Testis (tissue), 5 donors: ENCODE measurements around the gene RNASE3. TPM values are rescaled to one million over a fixed set of nuclear protein-coding genes. Genes with fewer than 3 reads are reported as not detected.
"Not testable (repeated sequence)": the region's sequence is repeated elsewhere in the genome, so short reads cannot be mapped to it uniquely, and the experiment has no call there.

ENCODE experiments used
- DNase-seq: peaks from one replicate; pipeline ENCODE4 v3.0.0-alpha.2; 2019
- H3K27ac ChIP-seq, 2 donors: fragments of 200-600 bp; sonication (generic); one replicate each; pipeline ENCODE4 v1.5.1; 2019
- H3K27me3 ChIP-seq: fragments of 200-600 bp; sonication (generic); one replicate; pipeline ENCODE4 v1.5.1; 2019
- H3K36me3 ChIP-seq: fragments of 200-600 bp; sonication (generic); one replicate; pipeline ENCODE4 v1.5.1; 2017; ENCODE audit warnings: low read depth; ENCODE audit errors: missing control alignments
- H3K4me1 ChIP-seq: fragments of 200-600 bp; sonication (generic); one replicate; pipeline ENCODE4 v1.5.1; 2019
- H3K4me3 ChIP-seq, 2 donors: fragments of 200-600 bp; sonication (generic); one replicate each; pipeline ENCODE4 v1.5.1; 2017 to 2019
- H3K9me3 ChIP-seq: fragments of 200-600 bp; sonication (generic); one replicate; pipeline ENCODE4 v1.5.1; 2017
- CTCF ChIP-seq, 3 experiments: fragments of 450-650 bp in 2 of 3; fragments of 200-600 bp in 1 of 3; sonication (generic) in 1 of 3; IDR thresholded peaks; one replicate each; pipeline ENCODE4 v1.5.1; 2016 to 2019; ENCODE audit warnings: antibody characterized with exemption in 3 of 3, mild to moderate bottlenecking in 2 of 3, moderate library complexity in 1 of 3
- POLR2A ChIP-seq: fragments of 450-650 bp; IDR thresholded peaks from one replicate; pipeline ENCODE4 v1.6.1; 2017; ENCODE audit warnings: antibody characterized with exemption, mild to moderate bottlenecking, moderate library complexity
- WGBS, 2 donors: methylation state at CpG; one replicate each; pipeline ENCODE4 v1.1.5; 2018; 5-methylcytosine and 5-hydroxymethylcytosine counted together
- intact Hi-C: fragments of 100-400 bp; cut with DNase I; formaldehyde crosslinking; loops from one replicate; pipeline ENCODE4 v1.15.1; 2023; ENCODE audit warnings: low total_unique reads
- long read RNA-seq, 2 donors: transcript quantifications; one replicate each; lab custom pipeline, GENCODE V29; 2026
- polyA plus RNA-seq: library from polyadenylated mRNA; stranded (reverse); fragments of 350-450 nt; fragmentation: Illumina TruSeq; extraction: RNeasy Lipid Tissue Mini Kit (QIAGEN cat#74804); gene quantifications from one replicate; pipeline ENCODE4 v1.2.3, GENCODE V29; 2014; ENCODE audit warnings: low read depth, low replicate concordance; ENCODE audit not compliant: insufficient read depth
- total RNA-seq, 2 donors: library from RNA; depleted of rRNA; stranded (reverse); fragments of >200 nt; gene quantifications; one replicate each; pipeline ENCODE4 v1.2.3, GENCODE V29; 2016

The RNASE3 gene
- total RNA-seq, result under 1 TPM; 0.50 to 0.63 TPM
- 1.4 TPM for polyA plus RNA-seq
- long read RNA-seq, donor 1, result 0 reads
- long read RNA-seq, donor 2, result 0 reads

GRCh38 chr14:20891126-20891825 is at the start of gene RNASE3:
Gene RNASE3, plus strand, starts transcription at chr14:20891385. Its CDS starts 302 bp downstream, at chr14:20891687.
- intact Hi-C loops, H3K36me3 ChIP-seq, H3K9me3 ChIP-seq, H3K27ac ChIP-seq, H3K4me1 ChIP-seq, H3K27me3 ChIP-seq, DNase-seq, H3K4me3 ChIP-seq: not testable (repeated sequence)
- WGBS, 2 donors, result 70 to 79% methylated on average over 11 of the region's 11 CpGs

- no peak overlapping the region for H3K27ac ChIP-seq
- intact Hi-C loops, result no loop called here
- DNase-seq, result no peak
- no peaks in the 10 kb centered on the region for H3K27me3 ChIP-seq
- no peaks in the 10 kb centered on the region for H3K9me3 ChIP-seq
- no peaks in the 10 kb centered on the region for H3K36me3 ChIP-seq
- 77 to 85% methylated on average over 6 of the region's 6 CpGs for WGBS, 2 donors
- TF ChIP-seq POLR2A (no peak), CTCF (IDR thresholded peaks at IDR 0.05) (no peak)
- H3K4me1 ChIP-seq, result no peaks in the 10 kb centered on the region
- H3K4me3 ChIP-seq, result no peak overlapping the region
Measured at GRCh38 chr14:20846560-20846959, 44.6 kb upstream of the RNASE3 start.

- no peak overlapping the region for H3K27ac ChIP-seq
- 81 to 86% methylated on average over 9 of the region's 9 CpGs for WGBS, 2 donors
- H3K4me3 ChIP-seq, result no peak overlapping the region
- H3K36me3 ChIP-seq, result no peaks in the 10 kb centered on the region
- DNase-seq, result no peak
- no peaks in the 10 kb centered on the region for H3K27me3 ChIP-seq
- TF ChIP-seq CTCF (IDR thresholded peaks at IDR 0.05) (no peak), POLR2A (no peak)
- H3K4me1 ChIP-seq, result no peaks in the 10 kb centered on the region
- no peaks in the 10 kb centered on the region for H3K9me3 ChIP-seq
- intact Hi-C loops, result no loop called here
Measured at GRCh38 chr14:20848316-20848954, 42.8 kb upstream of the RNASE3 start.

GRCh38 chr14:20848955-20849570 is 42.1 kb upstream of the RNASE3 start:
- no peaks in the 10 kb centered on the region for H3K36me3 ChIP-seq
- TF ChIP-seq POLR2A (no peak), CTCF (IDR thresholded peaks at IDR 0.05) (no peak)
- intact Hi-C loops, result no loop called here

GRCh38 chr14:20853042-20853441 is 38.1 kb upstream of the RNASE3 start:
- DNase-seq, result no peak
- H3K4me1 ChIP-seq, result no peaks in the 10 kb centered on the region
- no peaks in the 10 kb centered on the region for H3K9me3 ChIP-seq
- TF ChIP-seq CTCF (IDR thresholded peaks at IDR 0.05) (no peak), POLR2A (no peak)
- no peak overlapping the region for H3K4me3 ChIP-seq
- H3K27me3 ChIP-seq, result no peaks in the 10 kb centered on the region
- intact Hi-C loops, result loop anchor here (10.0 kb wide), 1 partner anchor 158 kb away; no protein-coding TSS in a partner anchor
- WGBS, 2 donors, result 71 to 80% methylated on average over 4 of the region's 4 CpGs
- no peaks in the 10 kb centered on the region for H3K36me3 ChIP-seq
- H3K27ac ChIP-seq, result no peak overlapping the region

More at GRCh38 chr14:20848955-20849570, 42.1 kb upstream of the RNASE3 start:
- WGBS, 2 donors, result 50 to 69% methylated on average over 4 of the region's 4 CpGs
- Histone ChIP-seq H3K9me3 (no peaks in the 10 kb centered on the region), H3K4me1 (no peaks in the 10 kb centered on the region), H3K27ac (no peak overlapping the region), H3K27me3 (no peaks in the 10 kb centered on the region), H3K4me3 (no peak overlapping the region)
- no peak for DNase-seq
